Measurements from ENCODE around the gene DUSP6. TPM values are rescaled to one million over a fixed set of nuclear protein-coding genes. Genes with fewer than 3 reads are reported as not detected.

The DUSP6 gene
- total and polyA plus RNA-seq, 8 donors = 115 to 333 (median 202) TPM

DNA sequence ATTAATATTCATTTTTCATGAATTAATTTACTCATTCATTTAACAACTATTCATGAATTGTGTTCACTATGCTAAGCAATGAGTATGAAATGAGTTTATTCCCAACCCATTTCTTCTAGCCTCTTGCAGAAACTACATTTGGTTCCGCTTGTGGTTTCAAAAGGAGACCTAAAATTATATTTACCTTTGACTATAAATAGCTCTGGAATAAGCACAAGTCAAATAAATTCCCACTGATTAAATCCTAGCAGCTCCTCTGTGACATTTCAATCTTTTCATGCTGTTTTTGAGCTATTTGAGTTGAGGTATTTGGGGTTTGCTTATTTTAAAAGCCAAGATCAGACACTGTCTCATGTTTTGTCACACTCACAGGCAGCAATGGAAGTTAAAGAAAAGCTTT, 46.9 kb downstream of the DUSP6 start:
- intact Hi-C loops (cut with DNase I) = no loop called here

DNA sequence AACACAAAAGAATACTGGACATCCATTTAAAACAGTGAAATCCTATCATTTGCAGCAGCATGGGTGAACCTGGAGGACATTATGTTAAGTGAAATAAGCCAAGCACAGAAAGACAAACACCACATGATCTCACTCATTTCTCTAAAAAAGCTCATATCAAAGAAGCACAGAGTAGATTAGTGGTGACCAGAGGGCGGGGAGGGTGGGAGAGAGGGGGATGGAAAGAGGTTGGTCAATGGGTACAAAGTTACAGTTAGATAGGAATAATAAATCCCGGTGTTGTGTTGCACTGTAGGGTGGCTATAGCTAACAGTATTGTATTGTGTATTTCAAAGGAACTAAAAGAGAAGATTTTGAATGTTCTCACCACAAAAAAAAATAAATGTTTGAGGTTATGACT, 52.4 kb downstream of the DUSP6 start:
- H3K9me3 ChIP-seq = no peaks in the 10 kb centered on the region
- no peak overlapping the region for H3K4me3 ChIP-seq
- TF ChIP-seq, protein P1, sequence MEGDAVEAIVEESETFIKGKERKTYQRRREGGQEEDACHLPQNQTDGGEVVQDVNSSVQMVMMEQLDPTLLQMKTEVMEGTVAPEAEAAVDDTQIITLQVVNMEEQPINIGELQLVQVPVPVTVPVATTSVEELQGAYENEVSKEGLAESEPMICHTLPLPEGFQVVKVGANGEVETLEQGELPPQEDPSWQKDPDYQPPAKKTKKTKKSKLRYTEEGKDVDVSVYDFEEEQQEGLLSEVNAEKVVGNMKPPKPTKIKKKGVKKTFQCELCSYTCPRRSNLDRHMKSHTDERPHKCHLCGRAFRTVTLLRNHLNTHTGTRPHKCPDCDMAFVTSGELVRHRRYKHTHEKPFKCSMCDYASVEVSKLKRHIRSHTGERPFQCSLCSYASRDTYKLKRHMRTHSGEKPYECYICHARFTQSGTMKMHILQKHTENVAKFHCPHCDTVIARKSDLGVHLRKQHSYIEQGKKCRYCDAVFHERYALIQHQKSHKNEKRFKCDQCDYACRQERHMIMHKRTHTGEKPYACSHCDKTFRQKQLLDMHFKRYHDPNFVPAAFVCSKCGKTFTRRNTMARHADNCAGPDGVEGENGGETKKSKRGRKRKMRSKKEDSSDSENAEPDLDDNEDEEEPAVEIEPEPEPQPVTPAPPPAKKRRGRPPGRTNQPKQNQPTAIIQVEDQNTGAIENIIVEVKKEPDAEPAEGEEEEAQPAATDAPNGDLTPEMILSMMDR (IDR thresholded peaks at IDR 0.05) = no peak
- no peaks in the 10 kb centered on the region for H3K4me1 ChIP-seq
- H3K27me3 ChIP-seq = no peaks in the 10 kb centered on the region
- ATAC-seq = no peak
- H3K27ac ChIP-seq = no peak overlapping the region
- intact Hi-C loops (cut with DNase I) = no loop called here
- no peak for DNase-seq
- H3K36me3 ChIP-seq = no peaks in the 10 kb centered on the region

More for the DNA sequence above, 46.9 kb downstream of the DUSP6 start:
- no peaks in the 10 kb centered on the region for H3K9me3 ChIP-seq
- peaks cover 0 to 16% of the 10 kb centered on the region in 2 donors for H3K4me1 ChIP-seq
- DNase-seq (no peak), ATAC-seq (peak; percentile 73)
- H3K27me3 ChIP-seq = no peaks in the 10 kb centered on the region
- H3K36me3 ChIP-seq = no peaks in the 10 kb centered on the region
- no peak overlapping the region for H3K4me3 ChIP-seq
- H3K27ac ChIP-seq = no peak overlapping the region
- TF ChIP-seq, protein P1 (IDR thresholded peaks at IDR 0.05) = no peak

DNA sequence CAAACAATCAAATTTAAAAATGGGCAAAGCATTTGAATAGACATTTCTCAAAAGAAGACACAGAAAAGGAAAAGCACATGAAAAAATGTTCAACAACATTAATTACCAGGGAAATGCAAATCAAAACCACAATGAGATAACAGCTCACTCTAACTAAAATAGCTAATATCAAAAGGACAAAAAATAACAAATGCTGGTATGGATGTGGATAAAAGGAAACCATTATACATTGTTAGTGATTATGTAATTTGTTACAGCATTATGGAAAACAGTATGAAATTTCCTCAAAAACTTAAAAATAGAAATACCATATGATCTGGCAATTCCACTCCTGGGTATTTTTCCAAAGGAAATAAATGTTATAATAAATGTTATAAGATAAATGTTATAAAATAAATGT, 52.9 kb downstream of the DUSP6 start:
- intact Hi-C loops (cut with DNase I) = no loop called here
- DNase-seq (no peak), ATAC-seq (no peak)
- Histone ChIP-seq H3K9me3 (no peaks in the 10 kb centered on the region), H3K4me1 (no peaks in the 10 kb centered on the region), H3K36me3 (no peaks in the 10 kb centered on the region), H3K27me3 (no peaks in the 10 kb centered on the region), H3K27ac (no peak overlapping the region), H3K4me3 (no peak overlapping the region)
- TF ChIP-seq, protein P1 (IDR thresholded peaks at IDR 0.05) = no peak

Other genes starting within 250 kb of the DUSP6 start
- 1 to 10 TPM; 7.8 to 8.9 TPM for gene GALNT4, start 172.3 kb upstream of the DUSP6 start, total RNA-seq
- gene GALNT4, start 172.3 kb upstream of the DUSP6 start, polyA plus RNA-seq (ENCODE audit: insufficient read length in 6 of 6) = 10 to 100 TPM in 1 of 6 donors, 1 to 10 TPM in 5; 6.6 to 10.2 (median 7.5) TPM
- gene POC1B, start 173.5 kb upstream of the DUSP6 start, total RNA-seq = 10 to 100 TPM; 19.5 to 19.8 TPM
- 10 to 100 TPM; 22.2 to 27.8 (median 24.4) TPM for gene POC1B, start 173.5 kb upstream of the DUSP6 start, polyA plus RNA-seq (ENCODE audit: insufficient read length in 6 of 6)

All from left lung (tissue), 10 donors.